Astrocyte (in vitro differentiated cells and primary cell): ENCODE data around the gene MTCH2.

ENCODE experiments used
- EZH2 ChIP-seq: IDR thresholded peaks from 2 replicates; pipeline ENCODE4 v1.6.1; 2012; ENCODE audit warnings: mild to moderate bottlenecking, low read length, inconsistent platforms; ENCODE audit not compliant: insufficient read depth
- TF ChIP-seq, protein P1 (sequence below): IDR thresholded peaks from 2 replicates; pipeline ENCODE4 v1.5.1; 2011; ENCODE audit warnings: low read depth, mild to moderate bottlenecking, inconsistent platforms, low read length, moderate library complexity; ENCODE audit not compliant: insufficient read depth

DNA sequence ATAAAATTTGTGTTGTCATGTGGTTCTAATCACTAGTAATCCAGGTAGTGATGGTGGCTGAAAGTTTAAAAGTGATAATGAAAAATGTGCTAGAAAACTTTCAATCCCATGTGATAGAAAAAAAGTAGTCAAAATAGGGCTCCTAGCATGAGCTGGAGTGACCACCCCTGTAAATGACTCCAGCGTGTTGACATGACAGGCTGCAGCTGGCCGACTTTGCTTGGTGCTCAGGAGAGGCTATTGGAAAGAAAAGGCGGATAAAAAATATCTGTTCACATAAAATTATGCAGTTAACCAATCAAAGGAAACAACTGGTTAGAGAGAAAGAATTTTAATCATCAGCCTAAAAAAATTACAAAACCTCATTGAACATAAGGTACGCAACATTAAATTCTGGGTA is 16.9 kb upstream of the MTCH2 start:
- TF ChIP-seq, protein P1, sequence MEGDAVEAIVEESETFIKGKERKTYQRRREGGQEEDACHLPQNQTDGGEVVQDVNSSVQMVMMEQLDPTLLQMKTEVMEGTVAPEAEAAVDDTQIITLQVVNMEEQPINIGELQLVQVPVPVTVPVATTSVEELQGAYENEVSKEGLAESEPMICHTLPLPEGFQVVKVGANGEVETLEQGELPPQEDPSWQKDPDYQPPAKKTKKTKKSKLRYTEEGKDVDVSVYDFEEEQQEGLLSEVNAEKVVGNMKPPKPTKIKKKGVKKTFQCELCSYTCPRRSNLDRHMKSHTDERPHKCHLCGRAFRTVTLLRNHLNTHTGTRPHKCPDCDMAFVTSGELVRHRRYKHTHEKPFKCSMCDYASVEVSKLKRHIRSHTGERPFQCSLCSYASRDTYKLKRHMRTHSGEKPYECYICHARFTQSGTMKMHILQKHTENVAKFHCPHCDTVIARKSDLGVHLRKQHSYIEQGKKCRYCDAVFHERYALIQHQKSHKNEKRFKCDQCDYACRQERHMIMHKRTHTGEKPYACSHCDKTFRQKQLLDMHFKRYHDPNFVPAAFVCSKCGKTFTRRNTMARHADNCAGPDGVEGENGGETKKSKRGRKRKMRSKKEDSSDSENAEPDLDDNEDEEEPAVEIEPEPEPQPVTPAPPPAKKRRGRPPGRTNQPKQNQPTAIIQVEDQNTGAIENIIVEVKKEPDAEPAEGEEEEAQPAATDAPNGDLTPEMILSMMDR: no peak
- no peak for TF ChIP-seq EZH2
